GM11168 (cell line): Measurements from ENCODE around the gene DLG1.

Experiments
- in situ Hi-C: fragments of 300-500 bp; cut with MboI; formaldehyde crosslinking; loops from one replicate; pipeline ENCODE4 v1.12.0; 2022; ENCODE audit warnings: low sequenced_read_pairs; ENCODE audit not compliant: unreplicated experiment

The DLG1 gene

DNA sequence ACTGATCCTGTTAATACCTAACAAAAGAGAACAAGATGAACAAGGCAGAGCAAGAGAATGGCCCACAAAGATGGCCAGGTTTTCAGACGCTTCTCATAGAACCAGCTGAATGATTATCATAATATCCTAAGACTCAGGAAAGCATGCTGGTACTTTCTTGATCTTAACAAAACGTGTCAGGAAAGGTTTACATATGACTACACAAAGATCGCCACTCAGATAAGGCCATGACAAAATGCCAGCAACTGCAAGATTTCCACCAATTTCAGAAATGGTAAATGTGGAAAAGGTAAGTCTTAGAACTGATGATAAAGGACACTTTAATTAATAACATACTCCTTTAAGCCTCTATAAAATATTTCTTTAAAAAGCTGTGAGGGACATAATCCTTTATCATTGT lies 108.8 kb downstream of the DLG1 start:
- in situ Hi-C loops, result no loop called here

DNA sequence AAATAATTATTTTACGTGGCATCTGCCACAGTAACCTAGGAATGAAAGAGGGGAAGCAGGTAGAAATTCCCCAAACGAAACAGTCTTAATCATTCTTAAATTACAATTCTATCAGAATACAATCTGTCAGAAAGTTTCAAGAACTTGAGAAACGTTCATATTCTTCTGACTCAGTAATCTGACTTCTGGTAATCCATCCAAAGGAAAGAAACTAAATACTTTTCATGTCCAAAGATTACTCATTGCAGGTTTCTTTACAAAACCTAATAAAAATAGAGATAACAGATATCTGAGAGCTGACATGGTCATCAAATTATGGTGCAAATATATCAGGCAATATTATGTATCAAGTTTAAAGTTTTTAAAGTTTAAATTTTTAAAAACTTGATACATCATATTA lies 109.4 kb downstream of the DLG1 start:
- in situ Hi-C loops, result no loop called here

DNA sequence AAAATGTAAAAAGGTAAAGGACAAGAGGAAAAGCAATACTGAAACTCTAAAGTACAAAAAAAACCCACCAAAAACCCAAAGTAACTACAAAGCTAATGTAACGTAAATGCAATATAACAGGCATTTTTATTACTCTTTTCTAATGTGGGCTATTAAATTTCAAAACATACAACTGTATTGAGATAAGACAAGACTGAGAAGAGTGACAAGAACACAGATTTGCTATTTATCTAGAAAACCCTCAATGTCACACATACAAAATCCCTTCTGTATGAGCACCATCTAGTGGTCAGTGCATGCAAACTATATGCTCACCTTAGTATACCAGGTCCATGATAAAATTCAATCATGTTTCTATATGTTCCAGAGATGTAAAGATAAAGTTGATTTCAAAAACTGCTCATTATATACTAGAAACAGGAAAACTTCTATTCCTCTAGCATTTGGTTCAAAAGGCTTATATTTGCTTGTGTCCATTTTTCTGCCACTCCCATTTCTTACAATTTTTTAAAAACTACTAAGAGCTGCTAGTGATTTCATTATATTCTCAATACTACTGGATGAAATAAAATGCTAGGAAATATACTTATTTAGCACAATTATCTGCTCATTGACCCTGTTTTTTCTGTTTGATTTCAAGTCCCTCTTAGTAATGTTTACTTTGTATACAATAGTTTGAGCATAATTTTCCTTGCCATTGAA lies 111.4 kb downstream of the DLG1 start:
- in situ Hi-C loops, result no loop called here

- in situ Hi-C loops, result no loop called here
Measured at GRCh38 chr3:197183582-197183981, 114.8 kb downstream of the DLG1 start.

DNA sequence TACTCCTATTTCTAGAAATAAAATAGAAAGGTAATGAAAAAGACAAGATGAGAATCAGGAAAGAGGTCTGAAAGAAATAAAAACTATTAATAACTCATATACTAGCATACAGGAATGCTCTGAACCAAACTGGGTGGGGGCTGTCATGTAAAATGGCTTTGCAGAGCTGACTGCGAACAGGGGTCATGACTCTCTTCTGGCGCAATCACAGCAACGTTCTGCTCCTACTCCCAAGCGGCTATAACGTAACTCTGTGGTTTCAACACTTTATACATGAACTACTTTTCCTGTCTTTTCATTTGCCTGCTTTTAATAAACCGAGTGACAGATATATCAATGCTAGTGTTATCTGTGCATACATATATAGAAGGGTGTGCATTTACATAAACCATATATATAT lies 116.7 kb downstream of the DLG1 start:
- in situ Hi-C loops, result no loop called here

- in situ Hi-C loops, result no loop called here
Measured at GRCh38 chr3:197178998-197179397, 119.4 kb downstream of the DLG1 start.

DNA sequence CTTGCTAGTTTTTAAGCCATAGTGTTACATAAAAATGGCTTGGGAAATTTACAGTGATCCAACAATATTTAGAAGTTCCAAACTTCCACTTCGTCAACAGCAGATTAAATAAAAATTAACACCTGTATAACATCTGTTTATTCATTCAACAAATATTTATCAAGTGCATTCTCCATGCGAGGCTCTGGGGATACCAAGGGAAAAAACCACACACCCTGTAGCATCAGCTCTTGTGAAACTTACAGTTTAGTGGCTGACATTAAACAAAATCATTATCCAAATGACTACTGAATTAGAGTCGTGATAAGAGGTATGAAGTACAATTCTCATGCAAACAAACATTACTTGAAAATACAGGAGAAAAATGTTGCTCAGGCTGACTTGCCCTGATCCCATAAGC lies 122.9 kb downstream of the DLG1 start:
- in situ Hi-C loops, result no loop called here

- in situ Hi-C loops, result no loop called here
Measured at GRCh38 chr3:197174927-197175326, 123.5 kb downstream of the DLG1 start.

GRCh38 chr3:197173620-197174019 lies 124.8 kb downstream of the DLG1 start:
- in situ Hi-C loops, result no loop called here

- in situ Hi-C loops, result no loop called here
Measured at GRCh38 chr3:197171481-197172067, 126.8 kb downstream of the DLG1 start.

DNA sequence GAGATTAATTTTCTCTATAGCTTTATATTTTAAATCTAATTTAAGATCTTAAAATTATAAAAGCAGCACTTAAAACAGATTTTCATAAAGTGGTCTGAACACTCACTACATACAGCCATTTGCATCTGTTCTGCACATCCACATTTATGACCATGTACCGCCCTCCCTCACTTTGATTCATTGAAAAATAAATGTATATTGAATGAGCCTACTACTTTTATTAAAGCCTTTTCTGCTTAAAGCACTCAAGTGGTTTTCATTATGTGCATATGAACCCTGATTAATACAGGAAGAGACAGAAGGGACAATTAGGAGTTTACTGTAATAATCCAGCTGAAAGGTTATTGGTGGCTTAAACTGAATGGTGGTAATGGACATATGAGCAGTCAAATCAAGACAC lies 129.4 kb downstream of the DLG1 start:
- in situ Hi-C loops, result loop anchor here (10.0 kb wide), 1 partner anchor 164 kb away; no protein-coding TSS in a partner anchor

GRCh38 chr3:197168606-197169005 lies 129.8 kb downstream of the DLG1 start:
- in situ Hi-C loops, result loop anchor here (10.0 kb wide), 1 partner anchor 164 kb away; no protein-coding TSS in a partner anchor

DNA sequence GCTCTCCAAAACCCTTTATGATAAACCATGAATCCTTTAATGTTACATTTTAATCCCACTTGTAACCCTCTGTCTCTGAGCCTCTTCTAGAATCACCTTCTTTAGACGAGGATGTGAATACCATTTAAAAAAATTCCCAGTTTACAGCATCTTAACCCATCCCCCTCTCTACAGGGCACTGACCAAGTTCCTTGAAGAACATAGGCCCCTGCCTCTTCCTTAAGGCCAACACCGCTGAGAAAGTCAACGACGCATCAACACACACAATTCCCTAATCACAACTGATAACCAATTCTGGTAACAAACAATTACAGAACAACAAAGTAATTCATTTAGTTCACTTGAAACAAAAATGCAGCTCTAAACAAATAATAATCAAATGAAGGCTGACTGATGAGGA lies 130.3 kb downstream of the DLG1 start:
- in situ Hi-C loops, result loop anchor here (10.0 kb wide), 1 partner anchor 163 kb away; no protein-coding TSS in a partner anchor

DNA sequence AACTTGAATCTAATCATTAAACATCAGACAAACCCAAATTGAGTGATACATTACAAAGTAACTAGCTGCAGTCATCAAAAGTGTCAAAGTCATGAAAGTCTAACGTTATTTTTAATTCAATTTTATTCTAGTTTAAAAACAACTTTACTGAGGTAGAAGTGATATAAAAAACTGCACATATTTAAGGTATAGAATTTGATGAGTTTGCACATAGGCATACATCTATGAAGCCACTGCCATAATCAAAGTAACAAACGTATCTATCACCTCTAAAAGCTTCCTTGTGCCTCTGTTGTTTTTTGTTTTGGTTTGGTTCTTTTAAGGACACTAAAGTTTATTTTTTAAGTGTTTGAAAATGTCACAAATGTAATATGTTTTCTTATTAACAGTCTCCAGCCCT lies 130.9 kb downstream of the DLG1 start:
- in situ Hi-C loops, result loop anchor here (10.0 kb wide), 1 partner anchor 163 kb away; no protein-coding TSS in a partner anchor

DNA sequence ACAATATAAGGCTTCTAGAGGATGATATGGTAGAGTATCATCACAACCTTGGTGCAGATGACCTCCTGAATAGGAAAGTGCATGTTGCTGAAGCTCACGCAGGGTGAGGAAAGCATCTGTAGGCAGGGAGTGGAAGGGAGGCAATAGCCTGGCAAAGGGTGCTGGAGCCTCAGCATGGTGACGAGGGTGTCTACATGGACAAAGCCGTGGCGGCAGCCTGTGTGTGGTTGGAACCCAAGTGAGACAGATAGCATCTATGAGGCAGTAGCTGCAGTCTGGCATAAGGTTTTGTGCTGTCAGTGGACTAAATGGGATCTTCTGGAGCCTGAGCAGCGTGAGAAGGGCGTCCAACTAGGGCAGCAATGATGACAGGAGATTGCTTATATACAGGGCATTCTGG lies 132.5 kb downstream of the DLG1 start:
- in situ Hi-C loops, result loop anchor here (10.0 kb wide), 1 partner anchor 161 kb away; no protein-coding TSS in a partner anchor

GRCh38 chr3:197155046-197155445 lies 143.4 kb downstream of the DLG1 start:
- in situ Hi-C loops, result no loop called here

DNA sequence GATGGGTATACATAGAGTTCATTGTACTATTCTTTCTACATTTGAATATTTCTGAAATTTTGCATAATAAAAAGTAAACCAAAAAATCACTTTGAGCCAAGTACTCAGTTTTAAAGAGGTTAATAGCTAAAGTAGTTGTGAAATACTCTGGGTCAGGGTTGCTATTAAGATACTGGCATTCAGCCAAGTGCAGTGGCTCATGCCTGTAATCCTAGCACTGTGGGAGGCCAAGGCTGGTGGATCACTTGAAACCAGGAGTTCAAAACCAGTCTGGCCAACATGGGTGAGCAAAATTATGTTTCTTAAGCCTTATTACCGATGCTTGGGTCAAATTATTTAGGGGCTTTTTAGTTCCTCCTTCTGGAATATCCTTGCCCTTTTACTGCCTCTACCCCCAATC lies 146.8 kb downstream of the DLG1 start:
- in situ Hi-C loops, result no loop called here

DNA sequence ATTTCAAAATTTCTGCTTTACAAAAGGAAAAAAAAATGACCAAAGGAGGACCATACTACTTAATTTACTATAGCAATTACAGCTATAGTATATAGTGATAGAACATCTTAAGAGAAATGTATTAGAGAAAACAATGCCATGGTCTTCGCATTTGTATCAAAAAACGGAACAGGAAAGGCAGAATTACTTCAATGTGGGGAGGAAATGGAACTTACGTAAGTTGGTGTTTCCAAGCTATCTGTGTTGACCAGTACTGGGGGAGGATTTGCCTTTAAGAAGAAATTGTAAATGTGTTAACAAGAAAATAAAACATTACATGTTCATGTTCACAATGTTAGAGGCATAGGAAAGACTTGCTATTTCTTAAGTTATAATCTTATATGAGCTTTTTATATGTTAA lies 148.9 kb downstream of the DLG1 start:
- in situ Hi-C loops, result no loop called here

DNA sequence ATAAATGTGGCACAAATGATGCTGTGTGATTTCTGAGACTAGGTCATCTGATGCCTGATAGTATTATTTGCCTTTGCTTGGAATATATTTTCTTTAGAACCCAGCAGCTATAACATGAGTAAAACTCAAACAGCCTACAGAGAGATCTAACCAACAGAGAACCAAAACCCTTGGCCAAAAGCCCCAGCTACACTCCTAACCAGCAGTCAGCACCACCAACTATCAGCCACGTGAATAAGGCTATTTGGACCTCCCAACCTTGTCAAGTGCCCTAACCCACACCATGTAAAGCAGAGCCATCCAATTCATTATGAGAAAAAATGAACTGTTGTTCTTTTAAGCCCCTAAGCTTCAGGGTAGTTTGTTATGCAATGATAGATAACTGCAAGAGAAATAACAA lies 154.2 kb downstream of the DLG1 start:
- in situ Hi-C loops, result no loop called here

DNA sequence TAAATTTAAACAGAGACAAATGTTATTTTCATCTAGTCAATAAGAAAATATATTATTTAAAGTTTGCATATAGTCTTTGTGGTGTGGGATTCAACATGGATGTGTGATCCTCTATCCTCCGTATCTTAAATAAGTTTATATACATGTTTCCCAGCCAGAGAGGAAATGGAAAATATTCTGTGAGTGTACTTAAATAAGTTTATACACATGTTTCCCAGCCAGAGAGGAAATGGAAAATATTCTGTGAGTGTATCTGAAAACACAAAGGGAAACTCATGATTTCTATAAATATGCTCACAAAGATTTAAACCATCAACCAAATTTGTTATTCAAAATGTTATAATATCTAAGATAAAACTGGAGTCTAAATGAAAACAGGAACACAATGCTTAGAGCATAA lies 158.8 kb downstream of the DLG1 start:
- in situ Hi-C loops, result no loop called here

DNA sequence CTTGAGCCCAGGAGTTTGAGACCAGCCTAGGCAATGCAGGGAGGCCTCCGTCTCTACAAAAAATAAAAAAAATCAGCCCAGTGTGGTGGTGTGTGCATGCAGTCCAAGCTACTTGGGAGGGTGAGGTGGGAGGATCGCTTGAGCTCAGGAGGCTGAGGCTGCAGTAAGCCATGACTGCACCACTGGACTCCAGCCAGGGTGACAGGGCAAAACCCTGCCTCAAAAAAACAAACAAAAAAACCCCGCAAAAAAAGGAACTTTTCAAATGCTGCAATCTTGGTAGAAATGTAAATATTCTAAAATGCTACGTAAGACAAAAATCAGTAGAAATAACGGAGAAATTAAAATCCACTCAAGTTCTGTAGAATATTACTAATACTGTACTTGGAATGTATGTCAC lies 160.7 kb downstream of the DLG1 start:
- in situ Hi-C loops, result no loop called here

GRCh38 chr3:197136744-197137143 lies 161.7 kb downstream of the DLG1 start:
- in situ Hi-C loops, result no loop called here
